ENCODE results near the gene ZNF462.

The ZNF462 gene

GRCh38 chr9:106857811-106858470 is 5.0 kb upstream of the ZNF462 start:
- H3K4me3 ChIP-seq (ENCODE audit: insufficient read length, low read depth): no peak overlapping the region
- no peak for TF ChIP-seq YY1 (IDR thresholded peaks at IDR 0.05; ENCODE audit: insufficient read depth, insufficient read length)
- TF ChIP-seq ZNF274 (IDR thresholded peaks at IDR 0.05; ENCODE audit: low read depth, low read length): no peak
- no peak for TF ChIP-seq SUZ12 (IDR thresholded peaks at IDR 0.05; ENCODE audit: extremely low read depth, insufficient read depth, insufficient read length)
- H3K9ac ChIP-seq (ENCODE audit: insufficient read length, low read depth): no peak overlapping the region
- no peak for DNase-seq (ENCODE audit: low read depth, low spot score)
- H3K36me3 ChIP-seq (ENCODE audit: insufficient read depth, insufficient read length, low read length): no peaks in the 10 kb centered on the region
- no peaks in the 10 kb centered on the region for H3K27me3 ChIP-seq (ENCODE audit: insufficient read depth, insufficient read length)
- no peaks in the 10 kb centered on the region for H3K9me3 ChIP-seq (ENCODE audit: insufficient read depth, low read length)
- no peaks in the 10 kb centered on the region for H3K4me1 ChIP-seq (ENCODE audit: insufficient read depth, insufficient read length)

GRCh38 chr9:106859957-106860720 is 2.8 kb upstream of the ZNF462 start:
- no peaks in the 10 kb centered on the region for H3K9me3 ChIP-seq (ENCODE audit: insufficient read depth, low read length)
- H3K9ac ChIP-seq (ENCODE audit: insufficient read length, low read depth): peak overlapping the region; percentile 90
- H3K4me3 ChIP-seq (ENCODE audit: insufficient read length, low read depth): peak overlapping the region; percentile 69
- DNase-seq (ENCODE audit: low read depth, low spot score): no peak
- TF ChIP-seq SUZ12 (IDR thresholded peaks at IDR 0.05; ENCODE audit: extremely low read depth, insufficient read depth, insufficient read length) (no peak), ZNF274 (IDR thresholded peaks at IDR 0.05; ENCODE audit: low read depth, low read length) (no peak)
- no peaks in the 10 kb centered on the region for H3K36me3 ChIP-seq (ENCODE audit: insufficient read depth, insufficient read length, low read length)
- no peaks in the 10 kb centered on the region for H3K4me1 ChIP-seq (ENCODE audit: insufficient read depth, insufficient read length)
- H3K27me3 ChIP-seq (ENCODE audit: insufficient read depth, insufficient read length): no peaks in the 10 kb centered on the region

- peak overlapping the region; percentile 69 for H3K4me3 ChIP-seq (ENCODE audit: insufficient read length, low read depth)
These were observed 2.0 kb upstream of the ZNF462 start for GRCh38 chr9:106860721-106861639.

GRCh38 chr9:106861640-106862109 is 1.3 kb upstream of the ZNF462 start:
- Histone ChIP-seq H3K9me3 (ENCODE audit: insufficient read depth, low read length) (no peaks in the 10 kb centered on the region), H3K4me1 (ENCODE audit: insufficient read depth, insufficient read length) (no peaks in the 10 kb centered on the region), H3K27me3 (ENCODE audit: insufficient read depth, insufficient read length) (no peaks in the 10 kb centered on the region), H3K36me3 (ENCODE audit: insufficient read depth, insufficient read length, low read length) (peaks cover 7% of the 10 kb centered on the region), H3K4me3 (ENCODE audit: insufficient read length, low read depth) (peak overlapping the region; percentile 69), H3K9ac (ENCODE audit: insufficient read length, low read depth) (peak overlapping the region; percentile 90)
- DNase-seq (ENCODE audit: low read depth, low spot score): no peak
- no peak for TF ChIP-seq ZNF274 (IDR thresholded peaks at IDR 0.05; ENCODE audit: low read depth, low read length)
- TF ChIP-seq SUZ12 (IDR thresholded peaks at IDR 0.05; ENCODE audit: extremely low read depth, insufficient read depth, insufficient read length): no peak
- TF ChIP-seq YY1 (IDR thresholded peaks at IDR 0.05; ENCODE audit: insufficient read depth, insufficient read length): no peak

More at GRCh38 chr9:106860721-106861639, 2.0 kb upstream of the ZNF462 start:
- H3K36me3 ChIP-seq (ENCODE audit: insufficient read depth, insufficient read length, low read length): peaks cover 5% of the 10 kb centered on the region
- H3K9me3 ChIP-seq (ENCODE audit: insufficient read depth, low read length): no peaks in the 10 kb centered on the region
- H3K9ac ChIP-seq (ENCODE audit: insufficient read length, low read depth): peak overlapping the region; percentile 90
- TF ChIP-seq YY1 (IDR thresholded peaks at IDR 0.05; ENCODE audit: insufficient read depth, insufficient read length) (no peak), ZNF274 (IDR thresholded peaks at IDR 0.05; ENCODE audit: low read depth, low read length) (no peak), SUZ12 (IDR thresholded peaks at IDR 0.05; ENCODE audit: extremely low read depth, insufficient read depth, insufficient read length) (no peak)
- H3K4me1 ChIP-seq (ENCODE audit: insufficient read depth, insufficient read length): no peaks in the 10 kb centered on the region
- DNase-seq (ENCODE audit: low read depth, low spot score): no peak
- no peaks in the 10 kb centered on the region for H3K27me3 ChIP-seq (ENCODE audit: insufficient read depth, insufficient read length)

GRCh38 chr9:106862110-106862820 is 701 bp upstream of the ZNF462 start:
- H3K9ac ChIP-seq (ENCODE audit: insufficient read length, low read depth): peak overlapping the region; percentile 90
- H3K36me3 ChIP-seq (ENCODE audit: insufficient read depth, insufficient read length, low read length): peaks cover 7% of the 10 kb centered on the region
- no peaks in the 10 kb centered on the region for H3K9me3 ChIP-seq (ENCODE audit: insufficient read depth, low read length)
- DNase-seq (ENCODE audit: low read depth, low spot score): no peak
- H3K27me3 ChIP-seq (ENCODE audit: insufficient read depth, insufficient read length): no peaks in the 10 kb centered on the region
- no peak for TF ChIP-seq ZNF274 (IDR thresholded peaks at IDR 0.05; ENCODE audit: low read depth, low read length)
- TF ChIP-seq SUZ12 (IDR thresholded peaks at IDR 0.05; ENCODE audit: extremely low read depth, insufficient read depth, insufficient read length): no peak
- TF ChIP-seq YY1 (IDR thresholded peaks at IDR 0.05; ENCODE audit: insufficient read depth, insufficient read length): no peak
- H3K4me3 ChIP-seq (ENCODE audit: insufficient read length, low read depth): peak overlapping the region; percentile 69
- no peaks in the 10 kb centered on the region for H3K4me1 ChIP-seq (ENCODE audit: insufficient read depth, insufficient read length)

- peak overlapping the region; percentile 90 for H3K9ac ChIP-seq (ENCODE audit: insufficient read length, low read depth)
- H3K4me1 ChIP-seq (ENCODE audit: insufficient read depth, insufficient read length): no peaks in the 10 kb centered on the region
These were observed 1.6 kb downstream of the ZNF462 start for GRCh38 chr9:106864373-106865143.

More at GRCh38 chr9:106864373-106865143, 1.6 kb downstream of the ZNF462 start:
- TF ChIP-seq ZNF274 (IDR thresholded peaks at IDR 0.05; ENCODE audit: low read depth, low read length) (no peak), YY1 (IDR thresholded peaks at IDR 0.05; ENCODE audit: insufficient read depth, insufficient read length) (no peak), SUZ12 (IDR thresholded peaks at IDR 0.05; ENCODE audit: extremely low read depth, insufficient read depth, insufficient read length) (no peak)
- Histone ChIP-seq H3K36me3 (ENCODE audit: insufficient read depth, insufficient read length, low read length) (peaks cover 20% of the 10 kb centered on the region), H3K9me3 (ENCODE audit: insufficient read depth, low read length) (no peaks in the 10 kb centered on the region), H3K27me3 (ENCODE audit: insufficient read depth, insufficient read length) (no peaks in the 10 kb centered on the region), H3K4me3 (ENCODE audit: insufficient read length, low read depth) (peak overlapping the region; percentile 69)
- no peak for DNase-seq (ENCODE audit: low read depth, low spot score)
